ENCODE measurements around the gene SELENOM. TPM values are rescaled to one million over a fixed set of nuclear protein-coding genes. Genes with fewer than 3 reads are reported as not detected.
A peak's percentile ranks its signal among the peaks of the same experiment; 100 is the strongest.

The SELENOM gene, protein sequence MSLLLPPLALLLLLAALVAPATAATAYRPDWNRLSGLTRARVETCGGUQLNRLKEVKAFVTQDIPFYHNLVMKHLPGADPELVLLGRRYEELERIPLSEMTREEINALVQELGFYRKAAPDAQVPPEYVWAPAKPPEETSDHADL
- polyA plus RNA-seq (ENCODE audit: insufficient read length in 12 of 12), result 10 to 100 TPM in 11 of 12 donors, not detected in 1; 12.7 to 29.7 (median 17.7) TPM
- long read RNA-seq, donor 1, transcript SELENOM-201 (5 exons, 694 nt), result major isoform, 69 of 76 reads
- long read RNA-seq, donor 1, partial matches to known transcripts, result 0 of 76 reads
- long read RNA-seq, donor 1, other reads (novel, unspliced or antisense), result 0 of 76 reads
- long read RNA-seq, donor 2, transcript SELENOM-201 (5 exons, 694 nt), result major isoform, 31 of 32 reads
- long read RNA-seq, donor 2, partial matches to known transcripts, result 0 of 32 reads
- long read RNA-seq, donor 2, other reads (novel, unspliced or antisense), result 0 of 32 reads
- long read RNA-seq, donor 3, transcript SELENOM-201 (5 exons, 694 nt), result major isoform, 11 of 11 reads
- long read RNA-seq, donor 3, partial matches to known transcripts, result 0 of 11 reads
- long read RNA-seq, donor 3, other reads (novel, unspliced or antisense), result 0 of 11 reads
- long read RNA-seq, donor 4, transcript SELENOM-201 (5 exons, 694 nt), result major isoform, 11 of 11 reads
- long read RNA-seq, donor 4, partial matches to known transcripts, result 0 of 11 reads
- long read RNA-seq, donor 4, other reads (novel, unspliced or antisense), result 0 of 11 reads
- long read RNA-seq, donor 5, transcript SELENOM-201 (5 exons, 694 nt), result major isoform, 32 of 33 reads
- long read RNA-seq, donor 5, partial matches to known transcripts, result 0 of 33 reads
- long read RNA-seq, donor 5, other reads (novel, unspliced or antisense), result 0 of 33 reads
- long read RNA-seq, donor 6, transcript SELENOM-201 (5 exons, 694 nt), result major isoform, 9 of 9 reads
- long read RNA-seq, donor 6, partial matches to known transcripts, result 0 of 9 reads
- long read RNA-seq, donor 6, other reads (novel, unspliced or antisense), result 0 of 9 reads
- long read RNA-seq, donor 7, transcript SELENOM-201 (5 exons, 694 nt), result major isoform, 16 of 18 reads
- long read RNA-seq, donor 7, partial matches to known transcripts, result 0 of 18 reads
- long read RNA-seq, donor 7, other reads (novel, unspliced or antisense), result 0 of 18 reads
- long read RNA-seq, donor 8, transcript SELENOM-201 (5 exons, 694 nt), result major isoform, 25 of 26 reads
- long read RNA-seq, donor 8, partial matches to known transcripts, result 0 of 26 reads
- long read RNA-seq, donor 8, other reads (novel, unspliced or antisense), result 0 of 26 reads
- long read RNA-seq, donor 9, transcript SELENOM-201 (5 exons, 694 nt), result major isoform, 36 of 36 reads
- long read RNA-seq, donor 9, partial matches to known transcripts, result 0 of 36 reads
- long read RNA-seq, donor 9, other reads (novel, unspliced or antisense), result 0 of 36 reads
- long read RNA-seq, donor 10, transcript SELENOM-201 (5 exons, 694 nt), result major isoform, 15 of 17 reads
- long read RNA-seq, donor 10, partial matches to known transcripts, result 0 of 17 reads
- long read RNA-seq, donor 10, other reads (novel, unspliced or antisense), result 0 of 17 reads
- long read RNA-seq, donor 11, transcript SELENOM-201 (5 exons, 694 nt), result major isoform, 38 of 39 reads
- long read RNA-seq, donor 11, partial matches to known transcripts, result 0 of 39 reads
- long read RNA-seq, donor 11, other reads (novel, unspliced or antisense), result 0 of 39 reads

DNA sequence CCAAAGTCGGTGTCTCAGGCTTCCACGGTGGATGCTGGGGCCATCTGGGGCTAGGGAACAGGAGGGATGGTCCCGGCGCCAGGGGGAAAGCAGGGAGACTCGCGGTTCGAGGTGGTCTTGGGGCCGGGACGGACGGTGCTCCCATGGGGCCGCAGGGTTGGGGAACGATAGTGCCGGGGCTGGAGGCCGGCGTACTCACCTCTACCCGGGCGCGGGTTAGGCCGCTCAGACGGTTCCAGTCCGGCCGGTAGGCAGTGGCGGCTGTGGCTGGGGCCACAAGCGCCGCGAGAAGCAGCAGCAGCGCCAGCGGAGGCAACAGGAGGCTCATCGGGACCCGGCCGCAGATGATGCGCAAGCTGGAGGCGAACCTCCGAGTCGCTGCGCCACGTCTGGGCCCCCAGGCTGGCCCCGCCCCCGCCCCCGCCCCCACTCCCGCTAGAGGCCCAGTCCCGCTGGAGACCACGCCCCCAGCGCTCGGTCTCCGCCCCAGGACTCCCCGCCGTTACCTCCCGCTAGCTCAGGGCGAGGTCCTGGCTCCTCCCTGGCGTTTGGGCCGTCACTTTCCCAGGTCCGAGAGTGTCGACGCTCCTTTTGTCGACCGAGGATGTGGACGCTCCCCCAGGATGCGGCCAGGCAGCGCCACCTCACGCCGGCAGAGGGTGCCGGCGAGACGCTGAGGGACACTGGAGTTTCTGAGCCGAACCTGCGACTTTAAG lies at the start of gene SELENOM:
Gene SELENOM, minus strand, starts transcription at position 391 of the 716 bp plus-strand sequence. Its CDS starts 63 bp downstream, at position 328.
- peak; percentile 95 for DNase-seq

DNA sequence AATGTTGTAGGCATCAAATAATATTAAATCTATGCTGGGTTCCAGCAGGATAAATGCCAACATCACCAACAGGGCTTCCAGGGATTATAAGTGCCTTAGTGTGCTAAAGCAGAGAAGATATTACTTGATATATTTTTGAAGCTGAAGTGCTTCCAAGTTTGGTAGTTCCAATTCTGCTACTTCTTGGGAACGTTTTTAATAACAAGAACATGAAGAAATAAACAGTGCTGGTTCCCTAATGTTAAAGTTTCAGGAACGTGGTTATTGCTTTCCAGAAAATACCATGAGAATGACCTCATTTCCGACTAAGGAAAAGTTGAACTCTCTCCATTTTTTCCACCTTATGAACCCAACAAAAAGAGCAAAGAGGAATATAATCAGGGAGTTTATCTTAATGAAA lies 48.1 kb upstream of the SELENOM start:
- DNase-seq, result peak; percentile 26

DNA sequence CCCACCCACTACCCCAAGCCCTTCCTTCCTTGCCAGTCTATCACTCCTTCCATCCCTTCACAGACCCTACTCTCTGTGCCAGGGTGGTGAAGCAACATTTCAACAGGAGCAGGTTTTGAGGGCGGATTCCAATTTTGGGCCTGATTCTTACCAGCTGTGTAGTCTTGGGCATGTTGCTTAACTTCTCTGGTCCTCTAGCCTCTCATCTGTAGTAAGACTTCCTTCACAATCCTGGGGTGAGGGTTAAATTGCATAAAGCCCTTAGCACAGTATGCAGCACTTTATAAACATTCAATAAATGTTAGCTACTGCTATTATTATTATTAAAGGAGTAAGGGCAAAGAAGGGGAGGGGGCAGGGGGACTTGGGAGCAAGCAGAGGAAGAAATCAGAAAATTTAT lies 47.6 kb upstream of the SELENOM start:
- no peak for DNase-seq

GRCh38 chr22:31153357-31153756 lies 46.0 kb upstream of the SELENOM start:
- DNase-seq, result no peak

- DNase-seq, result no peak
These were observed 44.5 kb upstream of the SELENOM start for GRCh38 chr22:31151872-31152271.

DNA sequence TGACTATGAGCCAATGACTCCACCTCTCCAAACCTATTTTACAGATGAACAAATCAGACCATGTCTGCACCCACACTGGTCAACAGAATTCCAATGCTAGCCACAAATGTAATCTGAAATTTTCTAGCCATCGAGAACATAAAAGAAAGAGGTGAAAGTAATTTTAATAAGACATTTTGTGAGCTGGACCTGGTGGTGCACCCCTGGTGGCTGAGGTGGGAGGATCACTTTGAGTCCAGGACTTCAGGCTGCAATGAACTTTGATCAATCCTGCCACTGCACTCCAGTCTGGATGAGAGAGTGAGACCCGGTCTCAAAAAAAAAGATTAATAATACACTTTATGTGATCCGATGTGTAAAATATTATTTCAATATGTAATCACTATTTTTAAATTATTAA lies 43.2 kb upstream of the SELENOM start:
- no peak for DNase-seq

- DNase-seq, result peak; percentile 64
These were observed 41.7 kb upstream of the SELENOM start for GRCh38 chr22:31148953-31149627.

- DNase-seq, result no peak
These were observed 41.1 kb upstream of the SELENOM start for GRCh38 chr22:31148488-31148887.

DNA sequence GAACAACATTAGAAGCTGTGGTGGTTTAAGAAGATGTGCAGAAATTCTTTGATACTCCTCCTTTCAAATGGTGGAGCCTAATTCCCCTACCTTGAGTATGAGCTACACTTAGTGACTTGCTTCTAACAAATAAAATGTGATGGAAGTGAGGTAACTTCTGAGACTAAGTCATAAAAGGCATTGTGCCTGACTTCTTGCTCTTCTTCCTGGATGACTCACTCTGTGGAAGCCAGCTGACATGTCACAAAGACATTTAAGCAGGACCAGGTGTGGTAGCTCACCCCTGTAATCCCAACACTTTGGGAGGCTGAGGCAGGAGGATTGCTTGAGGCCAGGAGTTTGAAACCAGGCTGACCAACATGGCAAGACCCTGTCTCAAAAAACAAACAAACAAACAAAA lies 36.9 kb upstream of the SELENOM start:
- DNase-seq, result no peak

GRCh38 chr22:31143537-31143936 lies 36.2 kb upstream of the SELENOM start:
- no peak for DNase-seq

DNA sequence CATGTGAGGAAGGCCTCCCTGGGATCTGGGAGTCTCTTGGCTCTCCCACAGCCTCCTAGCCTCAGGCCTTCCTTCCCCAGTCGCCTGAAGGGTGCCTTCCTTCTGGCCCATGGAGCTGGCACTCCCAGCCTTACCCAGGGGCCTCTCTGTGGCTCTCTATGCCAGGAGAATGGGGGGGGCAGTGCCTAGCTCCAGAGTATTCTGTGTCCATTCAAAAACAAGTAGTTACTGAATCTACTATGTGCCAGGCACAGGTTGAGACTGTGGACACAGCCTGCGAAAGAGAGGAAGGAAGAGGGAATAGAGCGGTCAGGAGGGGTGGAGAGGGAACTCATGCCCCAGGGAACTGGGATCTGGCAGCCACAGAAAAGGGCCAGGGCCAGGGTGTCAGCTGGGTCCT lies 35.7 kb upstream of the SELENOM start:
- DNase-seq, result no peak

DNA sequence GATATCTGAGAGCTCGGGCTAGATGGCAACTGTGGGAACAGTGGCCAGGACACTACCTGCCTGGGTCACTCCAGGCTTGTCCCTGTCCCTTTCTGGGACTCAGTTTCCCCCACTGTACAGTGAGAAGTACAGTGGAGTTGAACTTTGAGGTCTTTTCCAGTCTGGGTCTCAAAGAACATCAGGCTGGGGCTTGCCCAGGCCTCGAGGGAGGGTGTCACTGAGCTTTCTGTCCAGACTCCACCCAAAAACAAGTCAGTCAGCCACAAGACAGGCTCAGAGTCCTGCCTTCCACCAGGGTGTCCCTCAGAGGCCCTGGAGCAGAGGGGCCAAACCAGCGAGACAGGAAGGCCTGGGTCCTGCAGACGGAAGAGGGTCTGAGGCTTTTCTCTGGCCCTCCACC lies 34.9 kb upstream of the SELENOM start:
- DNase-seq, result no peak

DNA sequence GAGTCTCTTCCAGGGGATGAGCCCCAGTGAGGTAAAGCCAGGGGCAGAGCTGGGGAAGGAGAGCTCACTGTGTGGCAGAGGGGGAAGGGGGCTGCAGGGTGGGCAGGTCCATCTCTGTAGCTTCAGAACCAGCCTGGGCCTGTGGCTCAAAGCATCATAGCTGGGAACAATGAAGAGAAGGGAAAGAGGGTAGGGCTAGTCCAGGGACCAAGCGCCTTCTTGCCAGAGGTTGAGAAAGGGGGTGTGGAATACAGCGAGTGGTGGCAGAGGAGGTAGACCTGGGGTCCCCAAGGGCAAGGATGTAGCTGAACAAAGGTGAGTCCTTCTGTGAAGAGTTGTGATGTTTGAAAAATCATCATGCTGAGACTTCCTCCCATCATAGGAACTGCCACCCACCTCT lies 34.2 kb upstream of the SELENOM start:
- DNase-seq, result no peak

GRCh38 chr22:31140746-31141145 lies 33.4 kb upstream of the SELENOM start:
- DNase-seq, result no peak

DNA sequence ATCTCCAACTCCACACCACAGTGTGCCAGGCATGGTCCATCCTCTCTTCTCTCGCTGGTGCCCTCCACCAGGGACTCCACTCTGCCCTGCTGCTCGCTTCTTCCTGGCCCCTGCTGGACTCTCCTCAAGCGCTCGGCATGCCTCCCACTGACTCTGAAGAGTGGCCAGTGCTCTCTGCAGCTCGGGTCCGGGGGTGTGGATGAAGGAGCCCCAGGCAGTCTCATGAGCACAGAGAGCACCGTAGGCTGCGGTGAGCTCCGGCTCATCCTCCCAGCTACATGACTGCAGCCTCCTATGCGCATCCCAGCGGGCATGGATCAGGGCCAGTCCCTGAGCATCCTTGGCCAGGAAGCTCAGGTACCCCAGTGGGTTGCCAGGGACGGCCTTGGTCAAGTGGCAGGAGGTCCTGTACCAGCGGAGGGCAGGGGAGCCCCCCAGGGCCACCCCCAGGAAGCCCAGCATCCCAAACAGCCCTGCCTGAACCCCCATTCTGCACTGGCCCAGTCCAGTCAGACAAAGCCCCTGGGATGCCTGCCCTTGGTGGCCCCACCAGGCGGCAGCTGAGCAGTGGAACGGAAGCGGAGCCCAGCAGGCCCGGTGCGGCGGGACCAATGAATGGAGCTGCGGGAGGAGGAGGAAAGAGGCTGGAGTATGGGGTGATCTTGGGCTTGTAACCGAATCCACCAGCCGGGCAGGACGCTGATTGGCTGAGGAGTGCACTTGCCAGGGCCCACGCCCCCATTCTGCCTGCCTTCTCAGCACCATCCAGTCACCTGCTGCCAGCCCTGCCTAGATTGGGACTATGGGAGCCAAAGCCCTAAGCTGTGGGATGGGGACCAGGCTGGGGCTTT lies 32.7 kb upstream of the SELENOM start, which contains the start of gene PLA2G3:
Gene PLA2G3, minus strand, starts transcription at position 643 of the 851 bp plus-strand sequence. Its CDS starts 154 bp downstream, at position 489.
- no peak for DNase-seq

- DNase-seq, result no peak
These were observed 31.7 kb upstream of the SELENOM start for GRCh38 chr22:31139066-31139465.

GRCh38 chr22:31138126-31138525 lies 30.8 kb upstream of the SELENOM start:
- no peak for DNase-seq

DNA sequence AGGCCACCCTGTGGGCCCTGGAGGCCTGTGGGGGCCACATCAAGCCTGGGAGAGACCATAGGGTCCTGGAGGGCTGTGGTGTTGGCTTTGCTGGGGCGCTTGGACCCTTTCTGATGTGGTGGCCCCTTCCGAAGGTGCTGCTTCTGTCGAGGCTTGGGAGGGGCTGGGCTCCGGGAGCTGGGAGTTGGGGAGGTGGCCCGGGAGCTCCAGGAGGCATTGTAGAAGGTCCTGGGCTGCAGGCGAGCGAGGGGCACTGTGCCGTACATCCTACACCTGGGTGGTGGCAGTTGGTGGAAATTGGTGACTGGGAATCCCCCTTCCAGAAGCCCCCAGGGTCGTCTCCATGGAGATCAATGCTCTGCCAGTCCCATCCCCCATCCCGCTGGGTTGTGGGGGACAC lies 30.4 kb upstream of the SELENOM start:
- no peak for DNase-seq

DNA sequence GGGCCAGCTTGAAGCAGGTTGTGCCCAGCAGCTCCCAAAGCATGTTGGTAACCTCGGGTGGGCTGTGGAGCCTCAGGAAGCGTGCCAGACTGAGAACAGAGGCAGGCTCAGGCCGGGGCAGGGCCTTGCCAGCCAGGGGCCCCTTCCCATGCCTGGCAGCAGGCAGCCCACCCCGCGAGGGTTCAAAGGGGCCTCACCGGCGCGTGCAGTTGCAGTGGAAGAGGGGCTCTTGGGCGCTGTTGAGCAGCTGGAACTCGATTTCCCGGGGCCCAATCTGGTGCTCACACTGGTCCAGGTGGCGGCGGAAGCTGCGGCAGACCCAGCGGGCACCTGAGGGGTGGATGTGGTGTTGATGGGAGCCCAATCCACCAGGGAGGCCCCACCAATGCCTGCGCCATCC lies 29.3 kb upstream of the SELENOM start:
- no peak for DNase-seq

Data from muscle of arm (tissue), 14 donors.